ENCODE measurements around the gene ZNF513.

Gene ZNF513

GRCh38 chr2:27390822-27391679 lies 10.5 kb upstream of the ZNF513 start:
- no peak overlapping the region for H3K4me3 ChIP-seq (ENCODE audit: low read depth, low read length)
- in situ Hi-C loops (cut with HindIII; ENCODE audit: low sequenced_read_pairs): no loop called here
- TF ChIP-seq CTCF (IDR thresholded peaks at IDR 0.05; ENCODE audit: low read depth, low read length, missing control alignments): no peak
- no peak for DNase-seq (ENCODE audit: low read depth)

GRCh38 chr2:27381577-27382181 lies 1.1 kb upstream of the ZNF513 start:
- in situ Hi-C loops (cut with HindIII; ENCODE audit: low sequenced_read_pairs): no loop called here
- DNase-seq (ENCODE audit: low read depth): no peak
- TF ChIP-seq CTCF (IDR thresholded peaks at IDR 0.05; ENCODE audit: low read depth, low read length, missing control alignments): no peak
- no peak overlapping the region for H3K4me3 ChIP-seq (ENCODE audit: low read depth, low read length)

DNA sequence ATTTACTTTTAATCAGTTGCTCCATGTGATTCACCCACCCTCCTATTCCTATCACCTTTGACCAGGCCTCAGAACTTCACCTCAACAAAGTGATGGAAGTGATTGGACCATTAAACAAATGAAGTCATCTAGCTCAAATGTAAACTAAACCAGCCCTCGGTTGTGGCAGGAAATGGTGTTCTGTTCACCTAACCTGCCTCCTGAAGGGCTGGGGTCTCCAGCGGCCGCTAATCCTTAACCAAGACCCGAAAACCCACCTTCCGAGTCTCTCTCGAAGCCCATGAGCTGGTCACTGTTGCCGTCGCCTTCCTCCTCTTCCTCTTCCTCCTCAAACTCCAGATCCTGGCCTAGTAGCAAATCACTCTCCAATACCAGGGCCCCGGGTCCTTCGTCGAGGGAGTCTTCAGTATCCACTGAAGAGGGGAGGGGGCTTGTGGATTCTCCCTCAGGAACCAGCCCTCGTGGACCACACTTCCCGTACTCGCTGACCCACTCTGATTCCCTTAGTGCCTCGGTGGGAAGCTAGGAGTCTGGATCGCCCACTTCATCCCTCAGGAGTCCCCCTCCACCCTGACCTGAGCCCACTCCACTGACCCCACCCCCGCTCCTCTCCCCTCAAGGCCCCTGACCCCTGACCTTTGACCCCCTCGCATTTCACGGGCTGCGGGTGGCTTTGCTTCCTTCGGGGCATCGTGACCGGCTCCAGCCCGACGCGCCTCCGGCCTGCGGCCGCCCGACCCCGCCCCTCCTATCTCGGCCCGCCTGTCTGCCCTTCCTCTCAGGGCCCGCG lies 503 bp downstream of the ZNF513 start:
- no peak for TF ChIP-seq CTCF (IDR thresholded peaks at IDR 0.05; ENCODE audit: low read depth, low read length, missing control alignments)
- H3K4me3 ChIP-seq (ENCODE audit: low read depth, low read length): peak overlapping the region; percentile 61
- DNase-seq (ENCODE audit: low read depth): no peak
- in situ Hi-C loops (cut with HindIII; ENCODE audit: low sequenced_read_pairs): no loop called here

GRCh38 chr2:27379383-27379835 lies 1.1 kb downstream of the ZNF513 start:
- no peak for TF ChIP-seq CTCF (IDR thresholded peaks at IDR 0.05; ENCODE audit: low read depth, low read length, missing control alignments)
- DNase-seq (ENCODE audit: low read depth): no peak
- peak overlapping the region; percentile 61 for H3K4me3 ChIP-seq (ENCODE audit: low read depth, low read length)
- in situ Hi-C loops (cut with HindIII; ENCODE audit: low sequenced_read_pairs): no loop called here

GRCh38 chr2:27378809-27379290 lies 1.7 kb downstream of the ZNF513 start:
- in situ Hi-C loops (cut with HindIII; ENCODE audit: low sequenced_read_pairs): no loop called here

More at GRCh38 chr2:27378809-27379290, 1.7 kb downstream of the ZNF513 start:
- DNase-seq (ENCODE audit: low read depth): no peak
- H3K4me3 ChIP-seq (ENCODE audit: low read depth, low read length): peak overlapping the region; percentile 61
- TF ChIP-seq CTCF (IDR thresholded peaks at IDR 0.05; ENCODE audit: low read depth, low read length, missing control alignments): no peak

Measured in astrocyte of the cerebellum (primary cell).